Measurements from ENCODE around the gene PLS3.
"Not testable (repeated sequence)": the region's sequence is repeated elsewhere in the genome, so short reads cannot be mapped to it uniquely, and the experiment has no call there.

PLS3 gene

GRCh38 chrX:115560978-115561604 is at the start of gene PLS3:
PLS3 (plus strand) TSS chrX:115561174; CDS start chrX:115610251, 49,077 bp downstream.
- DNase-seq (ENCODE audit: extremely low read depth in 1 of 2, low read depth in 1 of 2), result peak in 1 of 2 donors; percentile 2

GRCh38 chrX:115518113-115518512 is 42.9 kb upstream of the PLS3 start:
- DNase-seq (ENCODE audit: extremely low read depth in 1 of 2, low read depth in 1 of 2), result no peak

GRCh38 chrX:115521741-115522140 is 39.2 kb upstream of the PLS3 start:
- no peak for DNase-seq (ENCODE audit: extremely low read depth in 1 of 2, low read depth in 1 of 2)

- no peak for DNase-seq (ENCODE audit: extremely low read depth in 1 of 2, low read depth in 1 of 2)
Measured at GRCh38 chrX:115522952-115523351, 38.0 kb upstream of the PLS3 start.

- no peak for DNase-seq (ENCODE audit: extremely low read depth in 1 of 2, low read depth in 1 of 2)
Measured at GRCh38 chrX:115525486-115525885, 35.5 kb upstream of the PLS3 start.

GRCh38 chrX:115531818-115532403 is 29.1 kb upstream of the PLS3 start:
- no peak for DNase-seq (ENCODE audit: extremely low read depth in 1 of 2, low read depth in 1 of 2)

- no peak for DNase-seq (ENCODE audit: extremely low read depth in 1 of 2, low read depth in 1 of 2)
Measured at GRCh38 chrX:115533485-115533884, 27.5 kb upstream of the PLS3 start.

GRCh38 chrX:115534383-115534782 is 26.6 kb upstream of the PLS3 start:
- DNase-seq (ENCODE audit: extremely low read depth in 1 of 2, low read depth in 1 of 2), result no peak

- DNase-seq (ENCODE audit: extremely low read depth in 1 of 2, low read depth in 1 of 2), result no peak
Measured at GRCh38 chrX:115535421-115535820, 25.6 kb upstream of the PLS3 start.

- no peak for DNase-seq (ENCODE audit: extremely low read depth in 1 of 2, low read depth in 1 of 2)
Measured at GRCh38 chrX:115535844-115536243, 25.1 kb upstream of the PLS3 start.

- DNase-seq (ENCODE audit: extremely low read depth in 1 of 2, low read depth in 1 of 2), result no peak
Measured at GRCh38 chrX:115539841-115540240, 21.1 kb upstream of the PLS3 start.

GRCh38 chrX:115541045-115541444 is 19.9 kb upstream of the PLS3 start:
- not testable (repeated sequence) for DNase-seq (ENCODE audit: extremely low read depth in 1 of 2, low read depth in 1 of 2)

- DNase-seq (ENCODE audit: extremely low read depth in 1 of 2, low read depth in 1 of 2), result no peak
Measured at GRCh38 chrX:115547448-115547847, 13.5 kb upstream of the PLS3 start.

GRCh38 chrX:115549008-115549407 is 12.0 kb upstream of the PLS3 start:
- no peak for DNase-seq (ENCODE audit: extremely low read depth in 1 of 2, low read depth in 1 of 2)

GRCh38 chrX:115553171-115553570 is 7.8 kb upstream of the PLS3 start:
- DNase-seq (ENCODE audit: extremely low read depth in 1 of 2, low read depth in 1 of 2), result no peak

- no peak for DNase-seq (ENCODE audit: extremely low read depth in 1 of 2, low read depth in 1 of 2)
Measured at GRCh38 chrX:115559672-115560071, 1.3 kb upstream of the PLS3 start.

- no peak for DNase-seq (ENCODE audit: extremely low read depth in 1 of 2, low read depth in 1 of 2)
Measured at GRCh38 chrX:115560211-115560977, 580 bp upstream of the PLS3 start.

GRCh38 chrX:115561605-115562479 is 868 bp downstream of the PLS3 start:
- peak in 1 of 2 donors; percentile 2 for DNase-seq (ENCODE audit: extremely low read depth in 1 of 2, low read depth in 1 of 2)

GRCh38 chrX:115562480-115562847 is 1.5 kb downstream of the PLS3 start:
- no peak for DNase-seq (ENCODE audit: extremely low read depth in 1 of 2, low read depth in 1 of 2)

GRCh38 chrX:115563633-115564162 is 2.7 kb downstream of the PLS3 start:
- DNase-seq (ENCODE audit: extremely low read depth in 1 of 2, low read depth in 1 of 2), result no peak

GRCh38 chrX:115564243-115564642 is 3.3 kb downstream of the PLS3 start:
- DNase-seq (ENCODE audit: extremely low read depth in 1 of 2, low read depth in 1 of 2), result no peak
